ENCODE measurements around the gene APBB2.

The APBB2 gene

GRCh38 chr4:41215969-41216293 lies 1.6 kb upstream of the APBB2 start:
- DNase-seq (ENCODE audit: low spot score) = no peak

GRCh38 chr4:41215155-41215554 lies 813 bp upstream of the APBB2 start:
- no peak for DNase-seq (ENCODE audit: low spot score)

DNA sequence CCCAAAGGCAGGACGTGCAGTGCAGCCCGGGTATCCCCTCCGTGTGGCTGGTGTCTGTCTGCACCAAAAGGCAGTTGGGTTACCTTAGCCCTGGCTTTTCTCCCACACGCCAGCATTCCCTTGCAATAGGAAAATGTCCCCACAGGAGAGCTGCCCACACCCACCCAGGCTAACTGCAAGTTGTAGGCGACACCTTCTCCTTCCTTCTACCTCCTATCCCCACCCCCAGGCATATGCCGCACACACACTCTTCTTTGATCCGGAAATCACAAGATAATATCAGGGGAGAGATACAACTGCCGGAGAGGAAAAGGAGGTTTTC lies 444 bp upstream of the APBB2 start:
- no peak for DNase-seq (ENCODE audit: low spot score)

DNA sequence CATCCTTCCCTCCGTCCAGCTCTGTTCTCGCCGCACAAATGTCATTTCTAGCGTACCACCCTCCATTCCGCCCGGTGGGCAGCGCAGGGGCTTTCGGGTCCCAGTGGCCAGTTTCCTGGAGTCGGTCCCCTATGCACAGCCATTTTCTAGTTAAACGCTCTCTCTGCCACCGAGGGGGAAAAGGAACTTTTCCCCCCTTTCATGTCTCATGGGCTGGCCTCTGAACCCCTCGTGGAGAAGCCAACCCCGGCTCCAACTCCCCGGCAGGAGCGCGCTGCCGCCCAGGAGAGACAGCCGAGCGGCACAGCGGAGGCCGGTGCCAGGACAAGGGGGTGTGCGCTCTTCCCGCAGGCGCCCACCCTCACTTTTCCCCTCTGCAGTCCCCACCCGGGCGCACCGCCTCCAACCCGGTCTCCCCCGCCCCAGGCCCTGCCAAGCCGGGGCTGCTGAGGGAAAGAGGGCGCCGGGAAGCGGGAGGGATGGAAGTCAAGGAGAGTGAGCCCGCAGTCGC lies 662 bp downstream of the APBB2 start:
- DNase-seq (ENCODE audit: low spot score) = no peak

DNA sequence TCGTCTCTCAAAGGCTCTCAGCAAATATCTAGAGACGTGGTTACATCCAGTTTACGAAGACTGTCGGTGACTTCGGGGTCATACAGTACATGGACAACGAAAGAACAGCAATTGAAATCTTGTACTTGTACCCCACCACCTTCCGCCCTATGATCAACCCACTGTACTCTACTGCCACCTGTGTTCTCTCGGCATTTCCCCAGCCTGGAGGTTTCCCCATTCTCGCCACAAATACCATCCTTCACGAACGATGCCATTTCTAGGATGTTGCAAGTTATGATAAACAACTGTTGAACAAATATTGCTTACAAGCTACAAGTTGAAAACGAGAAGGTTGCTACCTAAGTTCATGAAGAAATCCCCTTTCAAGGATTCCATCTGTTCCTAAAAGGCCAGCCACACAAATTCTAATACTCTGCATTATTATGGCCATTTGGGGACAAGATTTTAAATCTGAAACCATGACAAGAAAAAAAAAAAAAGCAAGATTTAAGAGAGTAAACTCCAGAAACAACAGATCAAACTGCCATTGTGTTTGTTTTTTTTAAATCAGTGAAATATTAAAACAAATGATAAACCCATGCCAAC lies 1.6 kb downstream of the APBB2 start:
- no peak for DNase-seq (ENCODE audit: low spot score)

DNA sequence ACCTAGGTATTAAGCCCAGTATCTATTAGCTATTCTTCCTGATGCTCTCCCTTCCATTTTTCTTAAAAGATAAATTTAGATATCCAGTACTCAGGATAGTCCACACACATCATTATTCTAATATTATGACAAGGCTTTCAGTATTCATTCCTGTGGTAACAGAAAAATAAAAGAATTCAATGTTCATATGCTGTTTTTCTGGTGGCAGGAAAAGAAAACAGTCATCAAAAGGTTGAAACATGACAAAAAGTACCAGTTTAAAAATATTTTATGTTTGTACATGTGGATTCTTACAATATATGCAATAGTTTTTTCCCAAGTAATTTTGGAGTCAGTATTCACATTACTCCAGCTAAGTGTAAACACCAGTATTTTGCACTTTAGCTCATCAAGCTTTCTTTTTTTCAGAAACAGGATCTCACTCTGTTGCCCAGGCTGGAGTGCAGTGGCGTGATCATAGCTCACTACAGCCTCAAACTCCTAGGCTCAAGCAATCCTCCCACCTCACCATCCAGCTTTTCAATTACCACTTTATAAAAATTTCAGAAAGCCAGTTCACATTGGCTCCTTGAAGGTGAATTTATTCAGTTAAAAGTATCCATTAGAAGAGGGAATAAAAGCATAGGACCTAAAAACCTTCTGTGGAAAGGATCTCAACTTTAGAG lies 2.3 kb downstream of the APBB2 start:
- no peak for DNase-seq (ENCODE audit: low spot score)

GRCh38 chr4:41209901-41210300 lies 4.4 kb downstream of the APBB2 start:
- no peak for DNase-seq (ENCODE audit: low spot score)

DNA sequence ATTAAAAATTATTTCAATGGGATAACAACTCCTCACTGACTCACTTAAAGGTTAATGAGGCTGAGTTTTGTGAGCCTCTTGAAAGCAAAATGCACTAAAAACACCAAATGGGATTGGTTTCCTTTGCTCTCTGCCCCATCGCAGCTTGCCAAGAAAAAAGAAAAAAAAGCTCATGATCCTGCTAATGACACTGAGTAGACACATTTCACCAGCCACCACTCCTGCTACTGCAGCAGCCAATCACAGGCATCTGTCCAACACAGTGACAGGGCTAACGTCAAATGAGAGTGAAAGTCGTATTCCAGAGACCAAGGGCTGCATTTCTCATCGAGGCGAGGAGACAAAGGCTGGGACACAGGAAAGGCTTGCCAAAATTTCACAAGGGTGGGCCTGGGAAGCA lies 5.2 kb downstream of the APBB2 start:
- DNase-seq (ENCODE audit: low spot score) = no peak

DNA sequence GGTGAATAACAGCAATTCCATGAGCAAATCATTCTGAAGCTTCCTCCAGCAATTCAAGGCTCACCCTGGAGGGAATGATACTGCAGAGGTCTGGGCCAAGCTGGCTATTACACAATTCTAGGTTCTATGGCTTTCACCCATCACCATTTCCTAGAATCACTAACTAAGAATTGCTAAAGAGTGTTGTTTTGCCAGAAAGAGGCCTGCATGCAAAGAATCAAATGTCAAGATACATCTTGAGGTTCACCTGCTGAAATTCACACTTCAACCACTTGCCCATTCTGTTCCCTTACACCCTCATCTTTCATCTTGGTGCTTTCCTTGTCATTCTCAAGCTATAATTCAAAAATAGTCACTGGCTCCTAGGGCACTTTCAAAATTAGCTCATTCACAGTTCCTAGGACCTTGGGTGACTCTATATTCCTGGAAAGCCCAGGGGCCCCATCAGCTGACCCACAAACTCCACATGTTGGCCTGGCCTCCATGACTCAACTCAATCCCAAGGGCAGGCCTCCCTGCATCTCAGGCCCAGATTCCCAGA lies 7.0 kb downstream of the APBB2 start:
- no peak for DNase-seq (ENCODE audit: low spot score)

DNA sequence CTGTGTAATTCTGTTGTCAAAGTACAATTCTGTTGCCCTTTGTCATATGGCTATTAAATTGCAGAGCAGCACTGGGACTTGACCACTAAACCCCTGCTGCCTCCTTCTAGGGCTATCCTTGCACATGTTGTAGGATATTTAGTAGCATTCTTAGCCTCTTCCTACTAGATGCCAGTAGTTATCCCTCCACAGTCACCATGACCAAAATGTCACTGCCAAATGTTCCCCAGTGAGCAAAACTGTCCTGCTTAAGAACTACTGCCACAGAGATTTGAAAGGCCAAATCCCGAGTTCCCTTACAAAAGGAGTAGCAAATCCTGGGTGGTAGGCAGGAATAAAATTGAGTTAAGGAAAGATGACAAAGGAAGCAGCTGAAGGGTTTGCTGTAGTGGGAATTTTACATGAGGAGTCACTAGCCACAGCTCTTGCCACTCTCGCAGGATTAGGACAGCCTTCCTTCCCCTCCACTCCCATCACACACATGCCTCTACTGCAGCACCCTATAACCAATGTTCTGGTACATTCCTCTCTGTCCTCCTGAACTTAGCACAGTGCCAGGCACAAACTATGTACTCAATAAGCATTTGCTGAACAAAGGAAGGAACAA lies 8.4 kb downstream of the APBB2 start:
- no peak for DNase-seq (ENCODE audit: low spot score)

- DNase-seq (ENCODE audit: low spot score) = no peak
These were observed 9.2 kb downstream of the APBB2 start for GRCh38 chr4:41205130-41205529.

DNA sequence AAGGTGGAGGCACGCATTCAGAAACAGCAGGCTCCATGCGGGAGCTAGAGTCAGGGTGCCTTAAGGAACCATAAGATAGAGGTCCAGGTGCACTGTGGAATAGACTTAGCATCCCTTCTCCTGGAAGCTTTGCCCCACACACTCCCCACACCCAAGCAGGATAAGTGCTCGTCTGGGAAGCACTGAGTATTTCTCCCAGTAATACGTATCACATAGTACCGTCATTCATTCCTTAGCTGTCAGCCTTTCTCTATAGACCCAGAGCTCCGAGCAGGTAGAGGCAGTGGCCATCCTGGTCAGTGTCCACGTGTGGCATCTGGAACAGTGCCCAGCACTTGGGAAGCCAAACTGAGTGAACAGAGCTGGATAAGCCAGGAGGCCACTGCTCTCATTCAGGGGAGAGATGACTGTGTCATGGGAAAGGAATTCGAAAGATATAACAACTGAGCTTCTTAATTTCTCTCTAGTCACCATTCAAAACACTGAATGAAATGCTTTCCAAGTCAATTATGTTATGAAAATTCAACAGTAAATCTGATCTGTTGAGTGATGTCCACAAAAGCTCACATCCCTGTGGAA lies 9.9 kb downstream of the APBB2 start:
- no peak for DNase-seq (ENCODE audit: low spot score)

DNA sequence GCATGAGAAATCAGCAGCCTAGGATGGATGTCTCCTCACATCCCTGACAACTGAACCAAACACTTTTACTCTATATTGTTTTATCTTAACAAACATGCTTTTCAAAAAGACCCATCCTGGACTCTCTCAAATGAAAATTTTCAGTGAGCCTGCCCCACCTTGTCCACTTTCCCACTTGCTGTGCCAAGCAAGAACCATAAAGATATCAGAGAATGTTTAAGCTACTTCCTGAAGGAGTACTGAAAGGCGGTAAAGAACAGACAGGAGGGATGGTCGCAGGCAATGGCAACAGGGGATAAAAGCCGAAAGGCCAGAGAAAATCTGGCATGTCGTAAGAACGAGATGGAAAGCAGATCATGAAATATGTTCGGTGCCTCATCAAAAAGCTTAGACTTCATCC lies 10.5 kb downstream of the APBB2 start:
- no peak for DNase-seq (ENCODE audit: low spot score)

DNA sequence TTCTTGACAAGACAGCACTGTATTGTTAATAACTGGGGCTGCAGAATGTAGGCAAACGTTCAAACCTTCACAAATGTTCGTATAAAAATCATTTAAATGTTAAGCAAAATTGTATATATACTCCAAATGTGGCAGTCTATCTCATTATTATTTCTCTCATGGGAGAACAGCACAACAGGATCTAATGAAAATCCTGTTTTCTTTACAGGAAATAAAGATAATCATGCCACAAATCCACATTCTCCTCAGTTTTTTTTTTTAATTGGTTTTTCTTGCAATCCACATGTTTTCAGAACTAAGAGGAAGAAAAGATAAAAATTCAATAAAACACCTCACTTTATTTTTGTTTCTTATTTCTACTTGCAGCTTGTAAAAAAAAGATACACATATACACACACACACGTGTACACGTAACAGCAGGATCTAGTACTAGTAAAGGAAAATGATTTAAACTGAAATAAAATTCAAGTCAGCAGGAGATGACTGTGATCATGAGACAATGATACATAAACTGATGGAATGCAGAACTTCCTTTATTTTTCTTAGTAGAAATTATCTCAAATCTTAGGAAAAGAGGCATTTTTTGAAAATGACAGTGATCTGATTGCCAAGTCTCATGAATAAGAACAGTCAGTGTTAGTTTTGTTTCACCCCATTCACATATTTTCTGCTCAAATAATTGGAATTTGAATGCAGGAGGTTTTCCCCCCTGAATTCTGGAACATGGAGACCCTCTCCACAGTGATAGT lies 11.3 kb downstream of the APBB2 start:
- DNase-seq (ENCODE audit: low spot score) = no peak

DNA sequence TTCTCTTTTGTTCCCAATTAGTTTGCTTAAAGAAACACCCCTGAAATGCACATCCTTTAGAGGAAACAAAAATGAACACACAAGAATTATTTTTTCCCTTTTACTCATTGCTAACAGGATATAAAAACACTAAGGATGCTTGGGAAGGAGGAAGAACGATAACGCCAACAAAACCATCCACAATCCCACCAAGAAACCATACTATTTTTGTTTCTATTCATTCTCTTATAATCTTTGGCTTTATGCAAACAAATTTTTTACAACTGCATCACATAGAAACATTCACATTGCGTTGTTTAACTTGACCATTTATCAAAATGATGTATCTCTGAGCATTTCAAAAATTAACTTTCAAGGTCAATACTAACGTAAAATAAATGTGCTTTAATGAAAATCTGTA lies 12.0 kb downstream of the APBB2 start:
- no peak for DNase-seq (ENCODE audit: low spot score)

DNA sequence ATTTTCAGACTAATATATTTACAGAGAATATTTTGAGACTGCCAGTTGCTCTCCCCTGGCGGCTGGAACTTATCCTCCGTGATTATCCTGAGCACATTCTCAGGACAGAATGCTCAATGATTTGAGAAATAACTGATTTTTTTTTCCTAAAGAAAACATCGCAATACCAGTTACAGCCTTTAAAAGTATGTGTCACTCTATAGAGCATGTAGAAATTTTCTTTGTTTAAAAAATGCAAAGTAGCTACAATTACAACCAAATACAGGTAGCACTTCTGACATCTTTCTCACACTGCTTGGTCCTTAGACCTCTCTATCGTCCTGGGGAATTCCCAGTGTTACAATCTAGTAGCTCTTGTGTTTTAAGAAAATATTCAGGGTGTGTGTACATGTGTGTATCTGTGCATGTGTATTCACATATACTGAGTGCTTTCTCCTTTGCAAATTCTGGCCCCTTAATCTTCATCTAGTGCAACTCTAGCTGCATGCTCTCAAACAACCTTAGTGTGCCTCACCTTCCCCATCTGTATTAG lies 13.8 kb downstream of the APBB2 start:
- no peak for DNase-seq (ENCODE audit: low spot score)

DNA sequence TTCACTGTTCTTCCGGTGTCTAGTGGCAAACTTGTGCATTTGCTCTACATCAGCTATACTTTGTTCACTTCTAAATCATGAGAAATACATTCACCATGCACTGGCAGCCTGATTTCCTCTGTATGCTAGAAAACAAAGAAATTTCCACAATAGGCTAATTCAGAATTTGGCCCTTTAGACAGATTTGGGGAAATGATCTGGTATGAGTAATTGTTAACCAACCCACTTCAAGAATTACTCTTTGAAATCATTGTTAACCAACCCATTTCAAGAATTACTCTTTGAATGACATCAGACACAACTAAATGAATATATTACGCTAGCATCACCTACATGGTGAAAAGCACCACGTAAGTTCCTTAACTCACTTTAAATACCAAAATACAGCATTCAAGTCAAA lies 14.6 kb downstream of the APBB2 start:
- no peak for DNase-seq (ENCODE audit: low spot score)

- no peak for DNase-seq (ENCODE audit: low spot score)
These were observed 16.3 kb downstream of the APBB2 start for GRCh38 chr4:41197996-41198395.

DNA sequence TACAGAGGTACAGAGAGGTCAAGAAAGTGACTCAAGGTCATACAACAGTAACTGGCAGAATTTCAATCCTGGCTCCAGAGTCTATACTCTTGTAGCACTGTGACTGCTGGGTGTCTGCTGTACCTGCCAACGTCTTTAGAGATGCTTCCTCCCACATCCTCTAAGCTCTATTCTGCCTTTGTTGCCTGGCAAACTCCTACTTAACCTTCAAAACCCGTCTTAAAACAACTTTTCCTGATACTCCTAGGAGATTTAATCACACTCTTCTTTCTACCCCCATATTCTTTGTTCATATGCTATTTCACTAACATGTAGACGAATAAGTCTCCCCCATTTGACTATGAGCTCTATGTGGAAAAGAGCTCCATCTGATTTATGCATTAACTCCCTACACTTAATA lies 16.8 kb downstream of the APBB2 start:
- DNase-seq (ENCODE audit: low spot score) = no peak

- DNase-seq (ENCODE audit: low spot score) = no peak
These were observed 17.6 kb downstream of the APBB2 start for GRCh38 chr4:41196633-41197332.

DNA sequence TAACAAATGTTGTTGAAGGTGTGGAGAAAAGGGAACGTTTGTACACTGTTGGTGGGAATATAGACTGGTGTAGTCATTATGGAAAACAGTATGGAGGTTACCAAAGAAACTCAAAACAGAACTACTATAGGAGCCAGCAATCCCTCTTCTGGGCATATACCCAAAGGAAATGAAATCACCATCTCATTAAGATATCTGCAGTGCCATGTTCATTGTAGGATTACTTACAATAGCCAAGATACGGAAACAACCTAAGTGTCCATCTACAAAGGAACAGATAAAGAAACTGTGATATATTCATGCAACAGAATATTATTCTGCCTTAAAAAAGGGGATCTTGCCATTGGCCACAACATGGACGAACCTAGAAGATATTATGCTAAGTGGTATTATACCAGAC lies 22.2 kb downstream of the APBB2 start:
- DNase-seq (ENCODE audit: low spot score) = no peak

DNA sequence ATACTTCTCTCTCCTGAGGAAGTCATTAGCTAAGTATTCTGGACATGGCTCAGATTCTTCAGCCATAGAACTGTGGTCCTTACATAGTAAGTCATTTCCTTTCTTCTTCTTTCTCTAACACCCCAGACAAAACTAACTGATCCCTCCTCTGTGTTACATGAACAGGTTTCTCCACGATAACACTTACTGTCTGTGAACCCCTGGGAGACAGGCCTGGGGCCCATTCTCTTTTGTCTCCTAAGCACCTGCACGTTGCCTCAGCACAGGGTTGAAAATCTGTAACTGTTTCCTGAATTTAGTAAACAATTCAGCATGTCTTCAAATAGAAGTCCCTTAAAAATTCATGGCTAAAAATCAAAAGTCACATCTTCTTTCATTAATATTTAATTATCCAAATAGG lies 24.7 kb downstream of the APBB2 start:
- no peak for DNase-seq (ENCODE audit: low spot score)

Data from CD4-positive, alpha-beta T cell treated with Interleukin-6 at 100 ng/mL for 8 hours (primary cell).